Prostate gland (tissue), 2 donors: ENCODE data around the gene GCH1.

Experiments
- POLR2A ChIP-seq: fragments of 450-650 bp; IDR thresholded peaks from one replicate; pipeline ENCODE4 v1.6.1; 2016; ENCODE audit warnings: antibody characterized with exemption, mild to moderate bottlenecking
- POLR2AphosphoS5 ChIP-seq: sonication (generic); formaldehyde crosslinking; IDR thresholded peaks from one replicate; pipeline ENCODE4 v1.6.1; 2017; ENCODE audit warnings: antibody characterized with exemption
- TF ChIP-seq, protein P1 (sequence below), 4 experiments: fragments of 200-600 bp in 2 of 4; fragments of 450-650 bp in 2 of 4; sonication (generic) in 2 of 4; IDR thresholded peaks; 1 replicate in 3 of 4; 2 replicates in 1 of 4; pipeline ENCODE4 v1.5.1; 2016 to 2019; ENCODE audit warnings: antibody characterized with exemption in 4 of 4, mild to moderate bottlenecking in 2 of 4, moderate library complexity in 2 of 4

DNA sequence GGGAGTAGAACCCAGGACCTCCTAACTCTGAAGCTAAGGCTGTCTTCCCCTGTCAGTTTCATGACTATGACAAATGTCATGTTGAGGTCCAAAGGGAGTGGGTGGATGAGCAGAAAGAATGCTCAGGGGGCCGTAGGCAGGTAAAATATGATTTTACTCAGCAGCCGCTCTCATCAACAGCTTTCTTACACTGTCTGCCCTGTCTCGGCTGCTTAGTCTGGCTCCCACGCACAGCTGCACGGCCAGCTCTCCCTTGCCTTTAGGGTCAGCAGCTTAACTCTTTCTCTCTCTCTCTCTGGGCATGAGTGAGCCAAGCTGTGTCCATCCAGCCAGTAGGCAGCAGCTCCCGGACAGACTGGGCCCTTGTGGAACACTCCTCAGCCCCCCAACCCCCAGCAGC is 95.2 kb downstream of the GCH1 start:
- TF ChIP-seq POLR2A (no peak), POLR2AphosphoS5 (no peak)
- TF ChIP-seq, protein P1, sequence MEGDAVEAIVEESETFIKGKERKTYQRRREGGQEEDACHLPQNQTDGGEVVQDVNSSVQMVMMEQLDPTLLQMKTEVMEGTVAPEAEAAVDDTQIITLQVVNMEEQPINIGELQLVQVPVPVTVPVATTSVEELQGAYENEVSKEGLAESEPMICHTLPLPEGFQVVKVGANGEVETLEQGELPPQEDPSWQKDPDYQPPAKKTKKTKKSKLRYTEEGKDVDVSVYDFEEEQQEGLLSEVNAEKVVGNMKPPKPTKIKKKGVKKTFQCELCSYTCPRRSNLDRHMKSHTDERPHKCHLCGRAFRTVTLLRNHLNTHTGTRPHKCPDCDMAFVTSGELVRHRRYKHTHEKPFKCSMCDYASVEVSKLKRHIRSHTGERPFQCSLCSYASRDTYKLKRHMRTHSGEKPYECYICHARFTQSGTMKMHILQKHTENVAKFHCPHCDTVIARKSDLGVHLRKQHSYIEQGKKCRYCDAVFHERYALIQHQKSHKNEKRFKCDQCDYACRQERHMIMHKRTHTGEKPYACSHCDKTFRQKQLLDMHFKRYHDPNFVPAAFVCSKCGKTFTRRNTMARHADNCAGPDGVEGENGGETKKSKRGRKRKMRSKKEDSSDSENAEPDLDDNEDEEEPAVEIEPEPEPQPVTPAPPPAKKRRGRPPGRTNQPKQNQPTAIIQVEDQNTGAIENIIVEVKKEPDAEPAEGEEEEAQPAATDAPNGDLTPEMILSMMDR (IDR thresholded peaks at IDR 0.05): no peak
